MM.1S (cell line): ENCODE results near the gene KRR1.

Experiments used
- CTCF ChIP-seq: fragments of 300-600 bp; sonication (generic); IDR thresholded peaks from 2 replicates; pipeline ENCODE4 v1.5.1; 2016; ENCODE audit warnings: antibody characterized with exemption, low read length, mixed read lengths
- EZH2 ChIP-seq: fragments of 300-600 bp; sonication (generic); optimal IDR thresholded peaks from 2 replicates; pipeline ENCODE3; 2017; ENCODE audit warnings: low read depth, mild to moderate bottlenecking, antibody characterized with exemption, low read length, mixed read lengths

DNA sequence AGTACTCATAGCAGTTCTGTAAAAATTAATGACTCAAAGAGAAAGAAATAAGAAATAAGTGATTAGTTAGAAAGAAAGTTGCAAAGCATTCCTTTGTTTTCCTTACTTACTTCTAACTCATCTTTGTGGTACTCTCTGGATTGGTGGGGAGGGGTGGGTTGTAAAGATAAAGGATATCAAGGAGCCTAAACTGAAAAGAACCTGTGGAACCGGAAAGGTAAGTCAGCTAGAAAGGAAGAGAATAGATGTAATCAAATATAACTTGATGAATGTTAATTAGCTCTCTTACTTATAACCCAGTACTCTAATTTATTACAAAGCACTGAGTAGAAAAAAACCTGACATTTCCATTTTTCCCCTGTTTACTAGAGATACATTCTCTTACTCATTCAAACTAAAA, 37.5 kb upstream of the KRR1 start:
- TF ChIP-seq CTCF: no peak
- TF ChIP-seq EZH2: no peak
